ENCODE results near the gene HERC3. TPM values are rescaled to one million over a fixed set of nuclear protein-coding genes. Genes with fewer than 3 reads are reported as not detected.

The HERC3 gene
- total and polyA plus RNA-seq, 2 donors (not counting 3 experiments of a cell fraction or from before 2014, with no cell fraction given) = 6.3 to 21.2 TPM

DNA sequence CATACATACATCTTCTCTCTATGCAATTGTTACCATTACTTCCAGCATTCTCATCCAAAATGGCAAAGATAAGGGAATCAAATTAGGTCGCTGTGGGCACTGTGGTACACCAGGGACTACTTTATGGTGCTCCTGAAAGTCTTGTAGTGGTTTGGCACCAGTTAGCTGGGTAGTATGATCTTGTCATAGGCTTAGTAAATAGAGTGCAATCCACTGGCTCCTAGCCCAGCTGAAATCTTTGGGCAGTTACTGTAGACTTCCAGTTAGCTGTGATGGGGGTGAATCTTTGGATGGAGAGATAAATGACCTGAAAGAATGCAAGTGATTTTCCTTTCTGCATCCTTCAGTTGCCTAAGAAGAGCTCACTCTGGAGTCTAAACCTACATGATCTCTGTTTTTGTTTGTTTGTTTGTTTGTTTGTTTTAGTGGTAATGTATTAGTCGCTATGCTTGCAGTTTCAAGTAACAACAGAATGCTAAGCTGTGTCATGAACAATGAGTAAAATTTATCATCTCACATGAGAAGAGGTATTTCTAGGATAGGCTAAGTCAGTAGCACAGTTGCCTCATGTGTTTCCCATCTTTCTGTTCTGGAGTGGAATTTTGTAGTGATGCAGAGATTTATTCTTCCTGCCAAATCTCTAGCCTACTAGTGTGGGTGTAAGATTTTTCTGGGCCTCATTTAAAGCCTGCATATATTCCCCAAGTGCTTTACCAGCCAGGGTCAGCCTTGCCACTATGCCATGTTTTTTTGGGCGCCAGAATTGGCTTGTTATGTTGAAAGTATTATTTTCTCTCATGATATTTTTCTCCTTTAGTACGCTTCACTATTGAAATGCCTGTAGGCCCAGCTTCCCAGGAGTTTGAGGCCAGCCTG is 24.2 kb downstream of the HERC3 start:
- TF ChIP-seq FOS (IDR thresholded peaks at IDR 0.05; ENCODE audit: borderline replicate concordance, insufficient read depth, low read length) (no peak), JUN (IDR thresholded peaks at IDR 0.05; ENCODE audit: borderline replicate concordance, insufficient read depth, insufficient read length, low read depth) (no peak), GATA2 (IDR thresholded peaks at IDR 0.05; ENCODE audit: insufficient read depth, insufficient read length, low read depth, low read length) (no peak)
- intact Hi-C loops (cut with micrococcal nuclease) (no loop called here), dilution Hi-C loops (cut with MboI; ENCODE audit: extremely low pct_ligation_motif_present, low sequenced_read_pairs) (no loop called here)
- Histone ChIP-seq H3K9me1 (replicated peaks; ENCODE audit: control insufficient read depth, extremely low read depth, insufficient read depth, low read length) (no peaks in the 10 kb centered on the region), H4K20me1 (replicated peaks; ENCODE audit: control insufficient read depth, extremely low read depth, insufficient read depth, low read length) (no peaks in the 10 kb centered on the region), H3K4me1 (ENCODE audit: control insufficient read depth, extremely low read depth, insufficient read depth, low read length) (peaks cover 28% of the 10 kb centered on the region), H3K27me3 (ENCODE audit: control insufficient read depth in 2 of 2, insufficient read depth in 2 of 2, low read length in 2 of 2) (no peaks in the 10 kb centered on the region), H3K9ac (replicated peaks; ENCODE audit: extremely low read depth, insufficient read depth, low read length) (no peak overlapping the region), H3K36me3 (ENCODE audit: control insufficient read depth in 2 of 2, extremely low read depth in 1 of 2, insufficient read depth in 2 of 2, low read length in 2 of 2) (no peaks in the 10 kb centered on the region), H3K27ac (ENCODE audit: insufficient read depth, low read depth, low read length) (no peak overlapping the region), H3K4me2 (ENCODE audit: insufficient read depth, low read length) (no peak overlapping the region), H3K79me2 (ENCODE audit: control insufficient read depth, insufficient read depth, low read length) (peaks cover 2% of the 10 kb centered on the region), H3K4me3 (replicated peaks in 1 of 3; ENCODE audit: insufficient read depth in 1 of 3, low read depth in 1 of 3, low read length in 3 of 3) (no peak overlapping the region), H2AFZ (ENCODE audit: low read depth, low read length) (no peak overlapping the region), H3K9me3 (replicated peaks; ENCODE audit: control insufficient read depth, insufficient read depth, low read length) (no peaks in the 10 kb centered on the region)
- no TSS peak for BruUV-seq (replicated peaks)
- ChIA-PET POLR2A (no interaction called here), CTCF (interaction anchor here (0.8 to 2.9 kb wide), 5 partner anchors 9 to 77 kb away, joined by 3 to 12 read pairs (median 4); no protein-coding TSS in a partner anchor)
- DNase-seq (ENCODE audit: low read depth, low spot score) (no peak), FAIRE-seq (no peak)

DNA sequence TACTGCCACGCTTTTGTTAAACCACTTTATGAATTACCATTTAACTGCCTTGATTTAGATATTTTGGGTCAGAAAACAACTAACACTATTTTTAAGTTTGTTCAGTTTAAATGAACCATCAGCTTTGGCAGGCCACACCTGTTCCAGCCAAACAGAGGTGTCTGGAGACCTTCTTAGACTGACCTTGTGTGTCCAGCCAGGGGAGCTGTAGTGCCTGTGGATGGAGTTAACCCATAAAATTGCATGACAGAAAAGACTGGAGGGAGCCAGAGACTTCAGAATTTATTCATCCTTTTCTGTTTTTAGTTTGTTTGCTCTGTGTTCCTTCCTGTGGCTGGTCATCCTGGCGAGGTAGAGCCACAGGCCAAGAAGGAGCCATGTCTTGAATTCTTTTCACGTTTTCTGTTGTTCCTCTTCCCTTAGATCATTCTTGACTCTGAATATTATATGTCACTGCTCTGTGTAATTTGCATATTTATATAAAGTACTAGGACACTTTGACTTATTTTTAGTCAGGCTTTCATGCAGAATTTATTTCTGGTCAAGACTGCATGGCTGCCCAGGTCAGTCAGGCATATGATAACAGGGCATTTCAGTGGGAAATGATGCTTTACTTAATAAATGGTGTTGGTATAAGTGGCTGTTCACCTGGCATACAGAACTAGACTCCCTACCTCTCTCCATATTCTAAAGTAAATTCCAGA is 26.7 kb downstream of the HERC3 start:
- Histone ChIP-seq H3K9me1 (replicated peaks; ENCODE audit: control insufficient read depth, extremely low read depth, insufficient read depth, low read length) (no peaks in the 10 kb centered on the region), H3K79me2 (ENCODE audit: control insufficient read depth, insufficient read depth, low read length) (peaks cover 2% of the 10 kb centered on the region), H4K20me1 (replicated peaks; ENCODE audit: control insufficient read depth, extremely low read depth, insufficient read depth, low read length) (no peaks in the 10 kb centered on the region), H3K27me3 (ENCODE audit: control insufficient read depth in 2 of 2, insufficient read depth in 2 of 2, low read length in 2 of 2) (no peaks in the 10 kb centered on the region), H3K4me1 (ENCODE audit: control insufficient read depth, extremely low read depth, insufficient read depth, low read length) (peaks cover 4% of the 10 kb centered on the region), H2AFZ (ENCODE audit: low read depth, low read length) (no peak overlapping the region), H3K36me3 (ENCODE audit: control insufficient read depth in 2 of 2, extremely low read depth in 1 of 2, insufficient read depth in 2 of 2, low read length in 2 of 2) (no peaks in the 10 kb centered on the region), H3K9ac (replicated peaks; ENCODE audit: extremely low read depth, insufficient read depth, low read length) (no peak overlapping the region), H3K4me3 (replicated peaks in 1 of 3; ENCODE audit: insufficient read depth in 1 of 3, low read depth in 1 of 3, low read length in 3 of 3) (no peak overlapping the region), H3K9me3 (replicated peaks; ENCODE audit: control insufficient read depth, insufficient read depth, low read length) (no peaks in the 10 kb centered on the region), H3K27ac (ENCODE audit: insufficient read depth, low read depth, low read length) (no peak overlapping the region), H3K4me2 (ENCODE audit: insufficient read depth, low read length) (no peak overlapping the region)
- no TSS peak for BruUV-seq (replicated peaks)
- dilution Hi-C loops (cut with MboI; ENCODE audit: extremely low pct_ligation_motif_present, low sequenced_read_pairs) (no loop called here), intact Hi-C loops (cut with micrococcal nuclease) (no loop called here)
- no peak for FAIRE-seq
- CTCF ChIA-PET = interaction anchor here (2.9 kb wide), 1 partner anchor 11 kb away, joined by 12 read pairs; no protein-coding TSS in a partner anchor
- TF ChIP-seq, protein P1, sequence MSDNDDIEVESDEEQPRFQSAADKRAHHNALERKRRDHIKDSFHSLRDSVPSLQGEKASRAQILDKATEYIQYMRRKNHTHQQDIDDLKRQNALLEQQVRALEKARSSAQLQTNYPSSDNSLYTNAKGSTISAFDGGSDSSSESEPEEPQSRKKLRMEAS (IDR thresholded peaks at IDR 0.05; ENCODE audit: insufficient read depth, insufficient read length) = no peak
- TF ChIP-seq EZH2 (IDR thresholded peaks at IDR 0.05; ENCODE audit: borderline replicate concordance, low read depth, low read length, severe bottlenecking) = no peak
- TF ChIP-seq JUN (IDR thresholded peaks at IDR 0.05; ENCODE audit: borderline replicate concordance, insufficient read depth, insufficient read length, low read depth) = no peak
- TF ChIP-seq FOS (IDR thresholded peaks at IDR 0.05; ENCODE audit: borderline replicate concordance, insufficient read depth, low read length) = no peak
- TF ChIP-seq POLR2A (IDR thresholded peaks at IDR 0.05; ENCODE audit: low read depth, low read length) = no peak
- TF ChIP-seq, protein P2, sequence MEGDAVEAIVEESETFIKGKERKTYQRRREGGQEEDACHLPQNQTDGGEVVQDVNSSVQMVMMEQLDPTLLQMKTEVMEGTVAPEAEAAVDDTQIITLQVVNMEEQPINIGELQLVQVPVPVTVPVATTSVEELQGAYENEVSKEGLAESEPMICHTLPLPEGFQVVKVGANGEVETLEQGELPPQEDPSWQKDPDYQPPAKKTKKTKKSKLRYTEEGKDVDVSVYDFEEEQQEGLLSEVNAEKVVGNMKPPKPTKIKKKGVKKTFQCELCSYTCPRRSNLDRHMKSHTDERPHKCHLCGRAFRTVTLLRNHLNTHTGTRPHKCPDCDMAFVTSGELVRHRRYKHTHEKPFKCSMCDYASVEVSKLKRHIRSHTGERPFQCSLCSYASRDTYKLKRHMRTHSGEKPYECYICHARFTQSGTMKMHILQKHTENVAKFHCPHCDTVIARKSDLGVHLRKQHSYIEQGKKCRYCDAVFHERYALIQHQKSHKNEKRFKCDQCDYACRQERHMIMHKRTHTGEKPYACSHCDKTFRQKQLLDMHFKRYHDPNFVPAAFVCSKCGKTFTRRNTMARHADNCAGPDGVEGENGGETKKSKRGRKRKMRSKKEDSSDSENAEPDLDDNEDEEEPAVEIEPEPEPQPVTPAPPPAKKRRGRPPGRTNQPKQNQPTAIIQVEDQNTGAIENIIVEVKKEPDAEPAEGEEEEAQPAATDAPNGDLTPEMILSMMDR (IDR thresholded peaks at IDR 0.05; ENCODE audit: extremely low read depth in 1 of 2, insufficient read depth in 1 of 2, low read depth in 1 of 2, low read length in 2 of 2) = no peak
- TF ChIP-seq POLR2AphosphoS5 (IDR thresholded peaks at IDR 0.05; ENCODE audit: insufficient read depth, low read depth, low read length) = no peak
- TF ChIP-seq GATA2 (IDR thresholded peaks at IDR 0.05; ENCODE audit: insufficient read depth, insufficient read length, low read depth, low read length) = no peak
- no peak for DNase-seq (ENCODE audit: low read depth, low spot score)
- POLR2A ChIA-PET = no interaction called here

Measured in endothelial cell of umbilical vein (primary cell).